Right cardiac atrium (tissue), 5 donors: Measurements from ENCODE around the gene KCNMB2. TPM values are rescaled to one million over a fixed set of nuclear protein-coding genes. Genes with fewer than 3 reads are reported as not detected.
"Not testable (repeated sequence)": the region's sequence is repeated elsewhere in the genome, so short reads cannot be mapped to it uniquely, and the experiment has no call there.

Source experiments
- ATAC-seq, 2 donors: fragments of 200-7000 bp; cut with Tn5 transposase; one replicate each; pipeline versions ENCODE4 v1.8.0 to v1.9.1; 2020; ENCODE audit warnings: moderate library complexity in 2 of 2, mild to moderate bottlenecking in 1 of 2
- DNase-seq, 3 donors: peaks; one replicate each; pipeline ENCODE4 v3.0.0-alpha.2; 2020
- H3K27ac ChIP-seq: one replicate; pipeline ENCODE4 v1.5.1; 2013; ENCODE audit warnings: mild to moderate bottlenecking, low read length, control low read depth, moderate library complexity
- H3K27me3 ChIP-seq: one replicate; pipeline ENCODE4 v1.6.1; 2013; ENCODE audit not compliant: control insufficient read depth, insufficient read depth
- H3K4me1 ChIP-seq: one replicate; pipeline ENCODE4 v1.6.1; 2013; ENCODE audit warnings: low read length; ENCODE audit not compliant: control insufficient read depth, insufficient read depth
- H3K4me3 ChIP-seq: one replicate; pipeline ENCODE4 v1.5.1; 2013; ENCODE audit warnings: low read length, control low read depth
- H3K9me3 ChIP-seq: one replicate; pipeline ENCODE4 v1.6.1; 2013; ENCODE audit warnings: low read length; ENCODE audit not compliant: control insufficient read depth
- WGBS: extraction: QIAGEN DNeasy Blood & Tissue Kit; methylation state at CpG from one replicate; pipeline ENCODE4 v1.1.7; 2013; 5-methylcytosine and 5-hydroxymethylcytosine counted together
- intact Hi-C, 4 donors: fragments of 100-400 bp; cut with DNase I; formaldehyde crosslinking; loops; one replicate each; pipeline versions ENCODE4 v1.11.0 to v1.14.0; 2022 to 2023
- polyA plus RNA-seq: library from polyadenylated mRNA; stranded (reverse); fragments of 200-250 nt; gene quantifications from one replicate; pipeline ENCODE4 v1.2.3, GENCODE V29; 2013
- total RNA-seq, 4 donors: library from RNA; stranded (reverse); fragmentation: NEBNext Ultra II Directional; extraction: Animal tissue kit (Norgen Biotek cat#: 25700); gene quantifications; one replicate each; pipeline ENCODE4 v1.2.1, GENCODE V29; 2021
- donor health status: healthy with polysubstance abuse.
- donor health status: DM: no; HTN: yes; CAD: no.
- donor health status: DM: no; HTN: no; CAD: no.
- donor health status: DM: no; HTN: yes; CAD: no; lungs with severe emphysema.
- donor health status: DM: yes; HTN: yes; CAD: no.

Gene KCNMB2
- total and polyA plus RNA-seq, 5 donors = 4.5 to 10.0 (median 5.1) TPM

DNA sequence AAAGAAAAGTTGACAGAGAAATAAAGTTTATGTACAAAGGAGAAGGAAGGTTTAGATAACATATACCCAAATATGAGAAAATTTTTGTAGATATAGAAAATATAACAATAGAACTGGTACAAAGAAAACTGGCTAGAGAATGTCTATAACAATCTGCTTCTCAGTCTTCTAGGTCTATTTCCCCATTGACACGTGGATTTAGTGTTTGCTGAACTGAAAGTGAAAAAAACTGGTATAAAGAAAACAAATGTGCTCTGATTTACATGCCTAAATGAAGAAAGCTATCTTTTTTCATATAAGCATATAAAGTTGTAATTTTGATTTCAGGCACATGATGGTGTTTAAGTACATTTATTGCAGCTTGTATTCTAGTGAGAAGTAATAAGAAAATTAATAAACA lies 9.8 kb downstream of the KCNMB2 start:
- H3K4me1 ChIP-seq = no peaks in the 10 kb centered on the region
- no peak overlapping the region for H3K4me3 ChIP-seq
- no peak for DNase-seq
- no peaks in the 10 kb centered on the region for H3K27me3 ChIP-seq
- intact Hi-C loops = no loop called here
- WGBS = 52% methylated on average over 1 of the region's 1 CpG
- H3K27ac ChIP-seq = no peak overlapping the region
- no peaks in the 10 kb centered on the region for H3K9me3 ChIP-seq
- no peak for ATAC-seq

DNA sequence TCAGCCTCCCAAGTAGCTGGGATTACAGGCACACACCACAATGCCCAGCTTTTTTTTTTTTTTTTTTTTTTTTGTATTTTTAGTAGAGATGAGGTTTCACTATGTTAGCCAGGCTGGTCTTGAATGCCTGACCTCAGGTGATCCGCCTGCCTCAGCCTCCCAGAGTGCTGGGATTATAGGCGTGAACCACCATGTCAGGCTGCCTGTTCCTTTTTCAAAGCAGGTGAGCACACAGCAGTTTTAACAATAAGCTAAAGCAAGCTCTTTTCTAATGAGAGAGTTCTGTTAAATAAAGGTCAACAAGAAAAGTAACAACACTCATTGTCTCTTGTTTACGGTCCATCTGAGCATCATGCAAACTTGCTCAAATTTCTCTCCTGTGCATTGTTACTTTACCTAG lies 13.2 kb downstream of the KCNMB2 start:
- H3K4me1 ChIP-seq, ATAC-seq, H3K9me3 ChIP-seq, intact Hi-C loops, H3K27me3 ChIP-seq, DNase-seq, H3K27ac ChIP-seq, H3K4me3 ChIP-seq: not testable (repeated sequence)
- WGBS = 94% methylated on average over 3 of the region's 3 CpGs

DNA sequence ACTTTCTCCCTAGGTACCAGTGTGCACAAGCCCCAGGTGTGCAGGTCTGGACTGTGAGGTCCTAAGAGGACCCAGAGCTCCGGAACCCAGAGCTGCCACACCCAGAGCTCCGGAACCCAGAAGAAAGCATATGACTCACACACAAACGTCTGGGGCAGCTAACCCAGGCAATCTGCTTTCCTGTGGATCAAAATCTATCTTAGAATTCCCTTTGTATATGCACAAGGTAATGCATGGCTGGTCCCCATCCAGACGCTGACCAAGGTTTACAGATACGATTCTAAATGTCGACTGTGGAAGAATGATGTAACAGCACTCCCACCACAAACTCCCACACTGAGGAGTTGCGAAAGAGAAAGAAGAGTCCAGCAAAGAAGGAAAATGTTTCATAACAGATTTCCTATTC lies 15.7 kb downstream of the KCNMB2 start:
- ATAC-seq (peak; percentile 70 to 72), DNase-seq (peak in 2 of 3 donors; percentile 10 to 49)
- Histone ChIP-seq H3K27ac (no peak overlapping the region), H3K4me1 (no peaks in the 10 kb centered on the region), H3K9me3 (no peaks in the 10 kb centered on the region), H3K27me3 (no peaks in the 10 kb centered on the region), H3K4me3 (no peak overlapping the region)
- intact Hi-C loops = no loop called here
- 54% methylated on average over 7 of the region's 7 CpGs for WGBS

DNA sequence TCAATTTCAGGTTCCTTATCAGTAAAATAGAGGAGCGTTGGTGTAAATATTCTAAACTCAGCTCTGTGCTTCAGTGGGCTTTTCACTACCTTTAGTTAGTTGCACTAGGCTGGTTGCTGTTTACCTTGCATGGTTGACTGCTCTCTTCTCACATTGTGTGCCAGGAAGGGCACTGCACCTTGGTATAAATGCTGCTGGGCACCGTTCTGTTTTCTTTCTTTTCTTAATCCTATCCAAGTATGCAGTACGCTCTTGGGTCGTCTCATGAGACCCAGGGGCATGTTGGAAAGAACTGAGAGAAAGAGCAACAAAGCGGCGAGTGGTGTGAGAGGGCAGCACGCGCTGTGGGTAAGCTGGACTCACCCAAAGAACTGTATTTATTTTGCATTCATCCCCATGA lies 22.4 kb downstream of the KCNMB2 start:
- Histone ChIP-seq H3K9me3 (no peaks in the 10 kb centered on the region), H3K27me3 (no peaks in the 10 kb centered on the region), H3K27ac (no peak overlapping the region), H3K4me1 (peaks cover 3% of the 10 kb centered on the region), H3K4me3 (no peak overlapping the region)
- WGBS = 73% methylated on average over 8 of the region's 8 CpGs
- DNase-seq (no peak), ATAC-seq (no peak)
- intact Hi-C loops = no loop called here

DNA sequence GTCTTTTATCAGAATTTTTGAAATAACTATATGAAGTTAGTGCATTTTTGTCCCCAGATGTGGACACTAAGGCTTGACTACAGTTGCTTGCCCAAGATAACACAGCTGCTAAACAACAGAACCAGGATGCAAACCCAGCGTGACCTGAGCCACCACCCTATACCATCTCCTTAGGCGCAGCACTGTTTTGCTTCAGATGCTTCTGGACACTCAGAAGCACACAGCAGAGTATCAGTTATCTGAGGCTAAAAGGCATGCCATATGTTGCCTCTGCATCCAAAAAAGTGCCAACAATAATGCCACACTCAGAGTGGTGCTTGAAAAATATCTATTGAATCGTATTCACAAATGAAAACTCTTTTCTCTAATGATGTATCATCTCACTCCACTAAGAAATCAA lies 24.5 kb downstream of the KCNMB2 start:
- DNase-seq (no peak), ATAC-seq (no peak)
- Histone ChIP-seq H3K27me3 (no peaks in the 10 kb centered on the region), H3K4me1 (peaks cover 3% of the 10 kb centered on the region), H3K9me3 (no peaks in the 10 kb centered on the region), H3K4me3 (no peak overlapping the region), H3K27ac (no peak overlapping the region)
- WGBS = 70% methylated on average over 3 of the region's 3 CpGs
- intact Hi-C loops = no loop called here

DNA sequence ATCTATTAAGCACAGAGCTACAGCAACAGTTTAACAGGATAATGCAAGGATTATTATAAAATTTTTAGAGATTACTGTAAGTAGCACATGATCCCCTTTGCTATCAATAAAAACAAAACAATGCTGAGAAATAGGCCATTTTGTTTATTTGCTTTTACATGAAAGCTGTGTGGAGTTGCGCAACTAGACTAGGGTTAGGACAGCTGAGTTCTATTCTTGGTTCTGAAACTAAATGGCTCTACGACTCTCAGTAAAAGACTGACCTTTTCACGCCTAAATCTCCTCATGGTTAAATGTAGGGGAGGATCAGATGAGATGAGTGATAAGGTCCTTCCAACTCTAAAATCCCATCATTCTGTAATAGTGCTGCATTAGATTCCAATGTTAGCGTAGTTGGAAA lies 25.0 kb downstream of the KCNMB2 start:
- no peaks in the 10 kb centered on the region for H3K27me3 ChIP-seq
- peaks cover 3% of the 10 kb centered on the region for H3K4me1 ChIP-seq
- no peak overlapping the region for H3K4me3 ChIP-seq
- 62% methylated on average over 4 of the region's 4 CpGs for WGBS
- intact Hi-C loops = no loop called here
- H3K27ac ChIP-seq = no peak overlapping the region
- no peaks in the 10 kb centered on the region for H3K9me3 ChIP-seq
- DNase-seq (no peak), ATAC-seq (no peak)

DNA sequence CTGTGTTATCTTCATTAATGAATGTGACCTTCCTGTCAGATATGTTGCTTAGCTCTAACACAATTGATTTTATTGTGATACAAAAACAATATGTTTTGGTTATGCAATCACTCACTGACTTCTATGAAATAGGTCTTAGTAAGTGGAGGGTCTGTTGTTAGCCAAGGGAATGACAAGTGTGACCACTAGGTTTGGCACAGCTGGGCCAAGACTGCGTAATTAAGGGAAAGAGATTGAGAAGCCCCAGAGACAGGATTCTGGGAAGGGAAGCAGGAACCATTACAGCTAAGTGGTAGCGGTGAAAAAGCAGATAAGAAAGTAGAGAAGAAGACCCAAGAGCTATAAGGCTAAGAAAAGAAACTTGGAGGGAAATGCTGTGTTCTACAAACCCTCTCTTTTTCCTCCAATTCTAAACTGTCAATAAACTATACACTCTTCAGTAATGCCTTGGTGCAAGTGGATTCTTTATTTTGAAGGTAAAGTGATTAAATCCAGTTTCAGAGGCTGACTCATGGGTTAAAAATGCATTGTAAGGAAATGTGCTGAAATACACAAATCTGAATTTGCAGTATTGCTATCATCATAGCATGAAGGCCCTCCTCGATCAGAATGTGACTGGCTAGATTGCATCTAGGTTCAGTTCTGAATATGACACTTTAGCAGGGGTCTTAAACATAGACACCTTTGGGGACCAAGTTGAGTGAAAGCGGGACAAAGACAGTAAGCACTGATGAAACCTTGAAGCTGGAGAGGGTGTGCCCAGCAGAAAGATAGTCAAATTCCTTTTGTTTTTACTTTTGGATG lies 26.1 kb downstream of the KCNMB2 start:
- 47% methylated on average over 4 of the region's 4 CpGs for WGBS
- H3K4me1 ChIP-seq = peaks cover 3% of the 10 kb centered on the region
- no peaks in the 10 kb centered on the region for H3K9me3 ChIP-seq
- no peak overlapping the region for H3K27ac ChIP-seq
- intact Hi-C loops = no loop called here
- H3K27me3 ChIP-seq = no peaks in the 10 kb centered on the region
- H3K4me3 ChIP-seq = no peak overlapping the region
- DNase-seq = peak; percentile 40 to 72 (median 41)
- peak; percentile 83 to 91 for ATAC-seq

DNA sequence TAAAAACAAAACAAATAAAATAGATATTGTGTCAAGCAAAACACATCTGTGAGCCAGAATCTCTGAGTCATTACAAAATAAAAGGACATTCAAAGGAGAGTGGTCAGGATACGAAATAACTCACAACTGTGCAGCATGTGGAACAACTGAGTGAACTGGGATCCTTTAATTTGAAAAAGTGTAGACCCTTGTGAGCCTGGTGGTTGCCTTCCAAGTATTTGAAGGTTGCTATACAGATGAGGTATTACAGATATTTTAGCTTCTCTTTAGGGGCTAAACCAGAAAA lies 26.7 kb downstream of the KCNMB2 start:
- DNase-seq = no peak
- no peak overlapping the region for H3K27ac ChIP-seq
- 47% methylated on average over 1 of the region's 1 CpG for WGBS
- peaks cover 3% of the 10 kb centered on the region for H3K4me1 ChIP-seq
- no peak overlapping the region for H3K4me3 ChIP-seq
- H3K27me3 ChIP-seq = no peaks in the 10 kb centered on the region
- intact Hi-C loops = no loop called here
- no peaks in the 10 kb centered on the region for H3K9me3 ChIP-seq
- ATAC-seq = peak; percentile 64 to 72

DNA sequence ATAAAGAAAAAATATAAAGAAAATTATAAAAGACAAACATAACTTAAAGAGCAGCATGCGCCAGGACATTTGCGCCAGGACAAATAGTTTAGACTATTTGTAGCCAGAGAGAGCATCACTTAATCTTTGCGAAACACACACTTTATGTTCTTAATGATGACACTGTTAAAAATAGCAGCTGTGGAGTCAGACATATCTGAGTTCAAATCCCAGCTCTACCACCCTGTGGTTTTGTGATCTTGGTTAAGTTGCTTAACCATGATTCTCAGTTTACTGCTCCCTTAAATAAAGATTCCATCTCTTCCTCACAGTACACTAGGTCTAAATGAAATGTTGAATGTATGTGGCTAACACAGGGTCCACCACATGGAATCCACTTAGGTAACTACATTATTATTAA lies 31.4 kb downstream of the KCNMB2 start:
- no peaks in the 10 kb centered on the region for H3K27me3 ChIP-seq
- WGBS = 93% methylated on average over 3 of the region's 3 CpGs
- intact Hi-C loops = no loop called here
- no peaks in the 10 kb centered on the region for H3K4me1 ChIP-seq
- no peak overlapping the region for H3K27ac ChIP-seq
- no peaks in the 10 kb centered on the region for H3K9me3 ChIP-seq
- DNase-seq (no peak), ATAC-seq (no peak)
- no peak overlapping the region for H3K4me3 ChIP-seq

DNA sequence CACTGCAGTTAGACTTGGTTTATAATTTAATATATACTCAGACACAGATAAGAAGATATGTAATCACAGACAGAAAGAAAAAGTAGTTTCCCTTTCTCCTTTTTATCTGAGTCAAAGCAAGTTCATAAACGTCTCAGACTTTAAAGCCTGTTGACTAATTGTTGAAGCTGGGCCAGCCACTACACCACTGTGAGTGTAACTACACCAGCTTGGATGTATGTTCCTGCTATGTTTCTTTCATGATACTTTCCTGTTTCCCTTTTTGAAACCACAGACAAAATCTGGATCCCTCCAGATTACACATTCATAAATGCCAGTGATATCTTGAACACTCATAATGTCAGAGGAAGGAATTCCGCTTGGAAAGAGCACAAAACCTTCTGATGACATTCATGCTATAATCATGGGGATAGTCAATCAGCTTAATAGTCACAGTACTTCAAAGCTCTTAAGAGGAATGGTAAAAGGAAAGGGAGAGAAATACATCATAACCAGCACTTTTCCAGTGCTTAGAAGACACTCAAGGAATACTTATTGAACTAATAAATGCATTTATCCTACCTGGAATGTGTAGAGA lies 32.0 kb downstream of the KCNMB2 start:
- Histone ChIP-seq H3K27me3 (no peaks in the 10 kb centered on the region), H3K4me1 (no peaks in the 10 kb centered on the region), H3K9me3 (no peaks in the 10 kb centered on the region), H3K4me3 (no peak overlapping the region), H3K27ac (no peak overlapping the region)
- ATAC-seq (peak in 1 of 2 donors; percentile 23), DNase-seq (peak in 1 of 3 donors; percentile 39)
- 27% methylated on average over 2 of the region's 2 CpGs for WGBS
- intact Hi-C loops = no loop called here

DNA sequence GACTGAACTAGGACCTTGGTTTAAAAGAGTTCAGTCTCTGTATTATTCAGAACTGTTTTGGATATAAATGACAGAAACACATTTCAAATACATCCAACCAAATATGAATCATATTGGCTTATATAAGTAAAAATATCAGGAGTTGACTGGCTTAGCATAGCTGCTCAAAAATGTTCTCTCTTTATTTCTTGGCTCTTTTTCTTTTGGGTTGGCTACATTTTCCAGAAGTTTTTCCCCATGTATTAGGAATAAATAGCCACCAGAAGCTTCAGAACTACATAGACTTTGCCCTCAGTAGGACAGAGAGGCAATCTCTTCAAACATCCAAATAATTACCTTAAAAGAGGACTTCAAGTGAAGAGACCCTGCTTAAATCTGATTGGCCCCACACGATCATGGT lies 32.7 kb downstream of the KCNMB2 start:
- intact Hi-C loops = no loop called here
- no peaks in the 10 kb centered on the region for H3K27me3 ChIP-seq
- DNase-seq (no peak), ATAC-seq (no peak)
- H3K9me3 ChIP-seq = no peaks in the 10 kb centered on the region
- H3K4me3 ChIP-seq = no peak overlapping the region
- WGBS = 81% methylated on average over 1 of the region's 1 CpG
- H3K27ac ChIP-seq = no peak overlapping the region
- no peaks in the 10 kb centered on the region for H3K4me1 ChIP-seq
